Activated T-cell treated with anti-CD3 and anti-CD28 coated beads, Interleukin-2, amount 50 U/mL, for 72 hours (primary cell): Measurements from ENCODE around the gene PRR36. TPM values are rescaled to one million over a fixed set of nuclear protein-coding genes. Genes with fewer than 3 reads are reported as not detected.
"Not testable (repeated sequence)": the region's sequence is repeated elsewhere in the genome, so short reads cannot be mapped to it uniquely, and the experiment has no call there.

Source experiments
- ATAC-seq, 2 donors: fragments of 150-1000 bp; cut with Tn5 transposase; replicated peaks in 1 of 2; 2 replicates each; pipeline ENCODE4 v1.10.0; 2021; ENCODE audit warnings: moderate library complexity in 2 of 2, mild to moderate bottlenecking in 1 of 2
- DNase-seq, 2 donors: peaks; one replicate each; pipeline ENCODE4 v3.0.0; 2021 to 2022; ENCODE audit warnings: mixed read lengths in 1 of 2
- H3K27ac Mint-ChIP-seq: one replicate; pipeline ENCODE4 v1.8.0; 2022; ENCODE audit warnings: mild to moderate bottlenecking, moderate library complexity, mixed read lengths
- H3K27me3 Mint-ChIP-seq: one replicate; pipeline ENCODE4 v1.8.0; 2022; ENCODE audit warnings: low read depth, mixed read lengths
- H3K36me3 Mint-ChIP-seq, 2 donors: one replicate each; pipeline ENCODE4 v1.8.0; 2022; ENCODE audit warnings: mixed read lengths in 2 of 2, mild to moderate bottlenecking in 1 of 2; ENCODE audit not compliant: insufficient read depth in 2 of 2
- H3K4me1 Mint-ChIP-seq: one replicate; pipeline ENCODE4 v1.8.0; 2022; ENCODE audit warnings: low read depth, mixed read lengths
- H3K4me3 Mint-ChIP-seq, 2 donors: one replicate each; pipeline ENCODE4 v1.8.0; 2022; ENCODE audit warnings: mild to moderate bottlenecking in 2 of 2, mixed read lengths in 2 of 2, moderate library complexity in 2 of 2
- H3K9me3 Mint-ChIP-seq, 2 donors: one replicate each; pipeline ENCODE4 v1.8.0; 2022; ENCODE audit warnings: mixed read lengths in 2 of 2
- total RNA-seq, 2 donors: library from RNA; stranded (reverse); gene quantifications; one replicate each; pipeline ENCODE4 v1.2.3, GENCODE V29; 2022

PRR36 gene
- total RNA-seq, 2 donors from 2014 or later: 0.63 to 0.96 TPM

GRCh38 chr19:7860714-7861618, 13.2 kb downstream of the PRR36 start:
- DNase-seq (no peak), ATAC-seq (no peak)
- no peaks in the 10 kb centered on the region for H3K36me3 Mint-ChIP-seq
- no peak overlapping the region for H3K27ac Mint-ChIP-seq
- H3K27me3 Mint-ChIP-seq: peaks cover 15% of the 10 kb centered on the region
- H3K4me3 Mint-ChIP-seq: peak overlapping the region in 1 of 2 donors; percentile 78
- H3K4me1 Mint-ChIP-seq: peaks cover 11% of the 10 kb centered on the region
- no peaks in the 10 kb centered on the region for H3K9me3 Mint-ChIP-seq

GRCh38 chr19:7859831-7860713, 14.1 kb downstream of the PRR36 start:
- Mint-ChIP-seq H3K27ac (no peak overlapping the region), H3K9me3 (no peaks in the 10 kb centered on the region), H3K27me3 (peaks cover 10% of the 10 kb centered on the region), H3K4me3 (no peak overlapping the region), H3K4me1 (peaks cover 4% of the 10 kb centered on the region), H3K36me3 (no peaks in the 10 kb centered on the region)
- DNase-seq (no peak), ATAC-seq (no peak)

- not testable (repeated sequence) for H3K9me3 Mint-ChIP-seq, ATAC-seq, DNase-seq, H3K4me3 Mint-ChIP-seq, H3K36me3 Mint-ChIP-seq, H3K4me1 Mint-ChIP-seq, H3K27me3 Mint-ChIP-seq, H3K27ac Mint-ChIP-seq
Observed at GRCh38 chr19:7859087-7859486, 15.1 kb downstream of the PRR36 start.

GRCh38 chr19:7858109-7858770, 15.9 kb downstream of the PRR36 start:
- ATAC-seq (no peak), DNase-seq (no peak)
- H3K9me3 Mint-ChIP-seq: no peaks in the 10 kb centered on the region
- no peak overlapping the region for H3K27ac Mint-ChIP-seq
- H3K4me3 Mint-ChIP-seq: peak overlapping the region in 1 of 2 donors; percentile 40
- H3K27me3 Mint-ChIP-seq: no peaks in the 10 kb centered on the region
- H3K4me1 Mint-ChIP-seq: peaks cover 4% of the 10 kb centered on the region
- H3K36me3 Mint-ChIP-seq: no peaks in the 10 kb centered on the region

GRCh38 chr19:7857727-7858108, 16.5 kb downstream of the PRR36 start:
- Mint-ChIP-seq H3K4me3 (no peak overlapping the region), H3K27ac (no peak overlapping the region), H3K4me1 (peaks cover 9% of the 10 kb centered on the region), H3K36me3 (no peaks in the 10 kb centered on the region), H3K27me3 (no peaks in the 10 kb centered on the region), H3K9me3 (no peaks in the 10 kb centered on the region)
- no peak for DNase-seq
- ATAC-seq: no peak

- Mint-ChIP-seq H3K4me1 (peaks cover 9% of the 10 kb centered on the region), H3K27ac (no peak overlapping the region), H3K36me3 (no peaks in the 10 kb centered on the region), H3K4me3 (no peak overlapping the region), H3K9me3 (no peaks in the 10 kb centered on the region), H3K27me3 (no peaks in the 10 kb centered on the region)
- no peak for DNase-seq
- no peak for ATAC-seq
Observed at GRCh38 chr19:7856679-7857663, 17.2 kb downstream of the PRR36 start.

- H3K27me3 Mint-ChIP-seq: no peaks in the 10 kb centered on the region
- H3K9me3 Mint-ChIP-seq: no peaks in the 10 kb centered on the region
- H3K4me1 Mint-ChIP-seq: peaks cover 9% of the 10 kb centered on the region
- DNase-seq: no peak
- H3K4me3 Mint-ChIP-seq: no peak overlapping the region
- no peak for ATAC-seq
- H3K36me3 Mint-ChIP-seq: no peaks in the 10 kb centered on the region
- no peak overlapping the region for H3K27ac Mint-ChIP-seq
Observed at GRCh38 chr19:7856109-7856591, 18.0 kb downstream of the PRR36 start.

- Mint-ChIP-seq H3K9me3 (no peaks in the 10 kb centered on the region), H3K4me1 (peaks cover 9% of the 10 kb centered on the region), H3K27ac (no peak overlapping the region), H3K27me3 (no peaks in the 10 kb centered on the region), H3K4me3 (no peak overlapping the region), H3K36me3 (no peaks in the 10 kb centered on the region)
- DNase-seq (no peak), ATAC-seq (no peak)
Observed at GRCh38 chr19:7855426-7856108, 18.6 kb downstream of the PRR36 start.

GRCh38 chr19:7853770-7854128, 20.4 kb downstream of the PRR36 start:
- no peaks in the 10 kb centered on the region for H3K27me3 Mint-ChIP-seq
- peak; percentile 4 to 10 for ATAC-seq

GRCh38 chr19:7852851-7853769, 21.1 kb downstream of the PRR36 start:
- H3K9me3 Mint-ChIP-seq: no peaks in the 10 kb centered on the region
- H3K36me3 Mint-ChIP-seq: no peaks in the 10 kb centered on the region
- DNase-seq: peak; percentile 78 to 82
- H3K4me3 Mint-ChIP-seq: no peak overlapping the region
- no peaks in the 10 kb centered on the region for H3K27me3 Mint-ChIP-seq
- peak; percentile 85 for ATAC-seq
- peaks cover 9% of the 10 kb centered on the region for H3K4me1 Mint-ChIP-seq
- no peak overlapping the region for H3K27ac Mint-ChIP-seq

More at GRCh38 chr19:7853770-7854128, 20.4 kb downstream of the PRR36 start:
- no peak overlapping the region for H3K4me3 Mint-ChIP-seq
- DNase-seq: no peak
- H3K9me3 Mint-ChIP-seq: no peaks in the 10 kb centered on the region
- no peaks in the 10 kb centered on the region for H3K36me3 Mint-ChIP-seq
- peaks cover 9% of the 10 kb centered on the region for H3K4me1 Mint-ChIP-seq
- H3K27ac Mint-ChIP-seq: no peak overlapping the region
